HPDE6-E6E7 (cell line): ENCODE results near the gene MPDZ.
A peak's percentile ranks its signal among the peaks of the same experiment; 100 is the strongest.

Experiments
- DNase-seq: peaks from one replicate; pipeline ENCODE4 v3.0.0; 2011; ENCODE audit warnings: missing footprints; ENCODE audit errors: extremely low spot score

MPDZ gene, protein sequence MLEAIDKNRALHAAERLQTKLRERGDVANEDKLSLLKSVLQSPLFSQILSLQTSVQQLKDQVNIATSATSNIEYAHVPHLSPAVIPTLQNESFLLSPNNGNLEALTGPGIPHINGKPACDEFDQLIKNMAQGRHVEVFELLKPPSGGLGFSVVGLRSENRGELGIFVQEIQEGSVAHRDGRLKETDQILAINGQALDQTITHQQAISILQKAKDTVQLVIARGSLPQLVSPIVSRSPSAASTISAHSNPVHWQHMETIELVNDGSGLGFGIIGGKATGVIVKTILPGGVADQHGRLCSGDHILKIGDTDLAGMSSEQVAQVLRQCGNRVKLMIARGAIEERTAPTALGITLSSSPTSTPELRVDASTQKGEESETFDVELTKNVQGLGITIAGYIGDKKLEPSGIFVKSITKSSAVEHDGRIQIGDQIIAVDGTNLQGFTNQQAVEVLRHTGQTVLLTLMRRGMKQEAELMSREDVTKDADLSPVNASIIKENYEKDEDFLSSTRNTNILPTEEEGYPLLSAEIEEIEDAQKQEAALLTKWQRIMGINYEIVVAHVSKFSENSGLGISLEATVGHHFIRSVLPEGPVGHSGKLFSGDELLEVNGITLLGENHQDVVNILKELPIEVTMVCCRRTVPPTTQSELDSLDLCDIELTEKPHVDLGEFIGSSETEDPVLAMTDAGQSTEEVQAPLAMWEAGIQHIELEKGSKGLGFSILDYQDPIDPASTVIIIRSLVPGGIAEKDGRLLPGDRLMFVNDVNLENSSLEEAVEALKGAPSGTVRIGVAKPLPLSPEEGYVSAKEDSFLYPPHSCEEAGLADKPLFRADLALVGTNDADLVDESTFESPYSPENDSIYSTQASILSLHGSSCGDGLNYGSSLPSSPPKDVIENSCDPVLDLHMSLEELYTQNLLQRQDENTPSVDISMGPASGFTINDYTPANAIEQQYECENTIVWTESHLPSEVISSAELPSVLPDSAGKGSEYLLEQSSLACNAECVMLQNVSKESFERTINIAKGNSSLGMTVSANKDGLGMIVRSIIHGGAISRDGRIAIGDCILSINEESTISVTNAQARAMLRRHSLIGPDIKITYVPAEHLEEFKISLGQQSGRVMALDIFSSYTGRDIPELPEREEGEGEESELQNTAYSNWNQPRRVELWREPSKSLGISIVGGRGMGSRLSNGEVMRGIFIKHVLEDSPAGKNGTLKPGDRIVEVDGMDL (N-terminal part only)

DNA sequence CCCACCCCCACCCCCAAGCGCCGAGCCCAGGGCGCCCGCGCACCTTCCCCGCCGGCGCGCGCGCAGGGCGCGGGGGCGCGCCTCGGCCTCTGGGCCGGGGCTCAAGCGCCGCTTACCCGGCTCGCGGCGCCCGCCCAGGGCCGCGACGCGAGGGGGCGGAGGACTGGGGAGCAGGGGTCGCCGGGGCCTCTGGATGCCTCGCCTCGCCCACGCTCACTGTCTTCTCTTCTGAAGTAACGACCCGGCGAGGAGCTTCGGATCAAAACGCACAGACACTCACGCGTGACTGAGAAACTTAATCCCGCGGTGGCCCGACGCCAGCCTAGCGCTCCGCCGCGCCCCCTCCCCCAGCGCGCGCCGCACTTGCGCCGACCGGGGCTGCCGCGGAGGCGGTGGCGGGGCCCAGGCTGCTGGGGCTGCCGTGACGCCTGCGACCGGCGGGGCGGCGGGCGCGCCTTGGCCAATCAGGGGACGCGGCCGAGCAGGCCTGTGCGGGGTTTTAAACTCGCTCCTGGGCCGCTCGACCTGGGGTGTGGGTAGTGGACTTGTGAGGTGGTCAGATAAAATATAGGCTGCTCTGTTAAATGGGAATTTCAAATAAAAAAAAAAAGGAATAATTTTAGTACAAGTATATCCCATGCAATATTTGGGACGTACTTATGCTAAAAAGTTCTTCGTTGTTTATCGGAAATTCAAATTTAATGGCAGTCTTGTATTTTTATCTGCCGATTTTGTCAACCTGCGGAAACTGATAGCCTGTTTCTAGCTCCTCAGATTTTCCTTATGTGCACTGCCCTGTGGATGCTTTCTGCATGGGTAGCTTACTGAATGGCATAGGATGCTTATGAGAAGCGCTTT lies at the start of gene MPDZ:
TSS of gene MPDZ (minus strand) at position 409 of the 858 bp plus-strand sequence. CDS start 29,377 bp downstream, outside the sequence.
- DNase-seq = peak; percentile 58

DNA sequence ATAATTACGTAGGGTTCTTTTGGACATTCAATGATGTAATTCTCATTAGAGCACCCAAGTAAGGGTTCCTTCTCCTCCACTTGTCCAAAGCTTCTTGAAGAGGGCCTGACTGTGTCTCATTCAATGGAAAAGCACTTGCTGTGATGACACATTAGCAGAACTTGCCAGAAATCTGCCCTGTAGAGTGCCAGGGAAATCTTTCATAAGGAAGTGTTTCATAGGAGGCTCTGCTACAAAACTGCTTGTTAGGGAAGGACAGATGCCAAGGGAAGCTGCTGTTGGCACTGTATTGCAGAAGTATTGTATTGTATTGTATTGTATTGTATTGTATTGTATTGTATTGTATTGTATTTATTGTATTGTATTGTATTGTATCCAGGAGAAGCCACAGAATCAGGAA lies 45.5 kb upstream of the MPDZ start:
- no peak for DNase-seq

DNA sequence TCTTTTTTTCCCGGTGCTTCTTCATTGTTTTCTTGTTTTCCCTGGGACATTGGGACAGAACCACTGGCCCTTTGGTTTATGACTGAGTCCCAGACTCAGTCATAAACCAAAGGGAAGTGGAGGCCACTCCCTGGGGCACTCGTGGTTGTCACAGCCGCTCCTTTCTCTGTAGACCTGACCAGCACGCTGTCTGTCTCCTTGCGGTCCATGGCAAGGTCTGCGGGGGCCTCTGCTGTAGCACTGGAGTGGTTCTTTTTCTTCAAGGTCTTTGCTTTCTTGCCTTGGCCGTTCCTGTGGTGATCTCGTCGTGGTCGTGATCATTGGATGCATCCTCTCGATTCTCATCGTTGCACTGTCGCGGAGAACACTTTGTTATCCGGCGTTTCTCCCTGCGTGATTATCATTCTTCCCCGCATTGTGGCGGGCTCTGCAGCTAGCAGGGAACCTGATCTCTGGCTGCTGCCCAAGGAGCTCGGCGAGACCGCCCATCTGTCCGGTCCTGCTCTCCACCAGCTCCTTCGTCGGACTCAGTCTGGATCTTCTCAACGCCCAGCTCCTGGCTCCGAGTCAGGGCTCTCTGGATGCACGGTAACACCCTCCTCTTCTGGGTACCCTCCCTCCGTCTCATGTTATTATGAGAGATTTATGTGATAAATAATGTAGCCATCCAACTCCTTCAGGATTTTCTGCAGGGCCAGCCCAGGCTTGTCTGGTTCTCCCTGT lies 43.5 kb upstream of the MPDZ start:
- DNase-seq = no peak

DNA sequence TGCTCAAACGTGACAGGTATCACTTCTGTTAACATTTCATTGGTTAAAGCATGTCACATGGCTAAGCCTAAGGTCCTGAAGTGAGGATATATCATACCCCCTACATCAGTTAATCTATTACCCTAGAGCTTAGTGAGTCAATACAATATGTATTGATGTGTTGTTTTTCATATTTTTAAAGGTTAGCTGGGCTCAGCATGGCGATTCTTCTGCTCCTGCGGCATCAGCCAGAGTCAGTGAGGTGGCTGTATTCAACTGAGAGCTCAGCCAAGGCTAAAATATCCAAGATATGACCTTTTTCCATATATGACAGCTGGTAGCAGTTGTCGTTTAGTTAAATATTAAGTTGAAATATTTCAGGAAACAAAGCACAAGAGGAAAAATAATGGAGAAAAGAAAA lies 38.5 kb upstream of the MPDZ start:
- no peak for DNase-seq

DNA sequence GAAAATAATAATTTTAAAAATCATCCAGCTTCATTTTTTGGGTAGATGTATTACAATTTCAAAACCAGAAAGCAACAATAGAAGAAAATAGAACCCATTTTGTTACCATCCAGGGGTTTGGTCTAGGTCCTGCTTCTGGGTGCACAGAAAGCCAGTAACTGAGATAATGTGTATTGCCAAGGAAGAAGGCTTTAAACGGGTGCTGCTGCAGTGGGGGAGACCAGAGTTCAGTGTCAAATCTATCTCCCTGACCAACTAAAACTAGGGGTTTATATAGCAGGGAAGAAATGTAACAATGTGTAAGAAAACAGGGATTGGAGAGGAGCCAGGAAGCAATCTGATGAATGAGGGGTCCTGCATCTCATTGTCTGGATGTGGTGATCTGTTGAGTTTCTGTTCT lies 17.5 kb upstream of the MPDZ start:
- DNase-seq = no peak

DNA sequence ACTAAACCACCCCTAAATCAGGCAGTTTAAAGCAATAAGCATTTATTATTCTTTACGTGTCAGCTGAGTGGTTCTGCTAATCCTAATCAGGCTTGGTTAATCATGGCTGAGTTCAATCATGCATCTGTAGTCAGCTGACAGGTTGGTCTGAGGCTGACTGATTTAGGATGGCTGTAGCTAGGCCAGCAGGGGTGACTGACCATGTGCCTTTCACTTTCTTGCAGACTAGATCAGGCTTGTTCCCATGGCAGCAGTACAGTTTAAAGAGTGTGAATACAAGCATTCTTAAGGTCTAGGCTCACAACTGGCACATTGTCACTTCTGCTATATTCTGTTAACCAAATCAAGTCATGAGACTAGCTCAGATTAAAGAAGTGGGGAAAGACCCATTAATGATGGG lies 16.1 kb upstream of the MPDZ start:
- DNase-seq = no peak

DNA sequence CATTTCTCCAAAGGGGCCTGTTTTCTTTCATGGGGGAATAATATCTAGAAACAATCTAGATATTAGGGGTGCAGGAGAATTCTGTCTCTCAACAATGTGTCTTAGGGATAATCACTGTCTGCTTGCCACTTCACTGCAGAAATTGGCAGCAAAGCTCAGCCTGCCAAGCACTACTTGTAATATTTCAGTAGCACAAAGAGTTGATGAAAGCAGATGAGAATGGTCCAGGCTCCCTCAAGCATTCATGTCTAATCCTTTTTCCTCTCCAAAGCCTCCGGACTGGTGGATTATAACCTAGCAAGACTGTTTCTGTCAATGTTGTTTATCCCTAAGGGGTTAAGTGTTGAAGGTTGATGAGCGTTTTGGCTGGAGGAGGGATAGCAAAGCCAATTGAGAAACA lies 13.3 kb upstream of the MPDZ start:
- DNase-seq = no peak

DNA sequence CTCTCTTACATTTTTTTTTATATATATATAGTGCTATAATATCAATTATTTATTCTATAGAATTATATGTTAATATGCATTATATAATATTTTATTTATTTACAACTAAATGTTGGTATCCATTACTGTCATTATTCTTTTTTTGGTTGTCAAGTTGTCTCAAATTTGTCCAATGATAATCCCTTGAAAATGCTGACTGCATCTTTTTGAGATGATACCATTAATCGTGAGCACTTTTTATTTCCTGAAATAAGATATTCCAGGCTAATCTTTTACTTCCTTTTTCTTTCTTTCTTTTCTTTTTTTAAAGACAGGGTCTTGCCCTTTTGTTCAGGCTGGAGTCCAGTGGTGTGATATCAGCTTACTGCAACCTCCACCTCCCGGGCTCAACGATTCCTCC lies 12.7 kb upstream of the MPDZ start:
- DNase-seq = no peak

DNA sequence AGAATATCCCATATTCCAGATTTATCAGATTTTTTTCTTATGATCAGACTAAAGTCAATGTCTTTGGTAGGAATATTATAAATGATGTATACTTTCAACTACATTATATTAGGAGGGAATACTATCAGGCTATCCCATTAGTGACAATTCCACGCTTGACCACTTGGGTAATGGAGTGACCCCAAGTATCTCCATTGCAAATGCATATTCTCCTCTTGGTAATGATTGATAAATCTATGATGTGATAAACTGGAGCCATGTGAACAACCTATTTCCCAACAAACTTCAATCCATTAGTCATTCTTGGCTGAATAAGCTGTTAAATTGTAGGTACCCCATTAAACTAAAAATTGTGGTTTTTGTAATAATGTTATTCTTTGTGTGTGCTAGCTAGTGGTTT lies 12.2 kb upstream of the MPDZ start:
- DNase-seq = no peak

DNA sequence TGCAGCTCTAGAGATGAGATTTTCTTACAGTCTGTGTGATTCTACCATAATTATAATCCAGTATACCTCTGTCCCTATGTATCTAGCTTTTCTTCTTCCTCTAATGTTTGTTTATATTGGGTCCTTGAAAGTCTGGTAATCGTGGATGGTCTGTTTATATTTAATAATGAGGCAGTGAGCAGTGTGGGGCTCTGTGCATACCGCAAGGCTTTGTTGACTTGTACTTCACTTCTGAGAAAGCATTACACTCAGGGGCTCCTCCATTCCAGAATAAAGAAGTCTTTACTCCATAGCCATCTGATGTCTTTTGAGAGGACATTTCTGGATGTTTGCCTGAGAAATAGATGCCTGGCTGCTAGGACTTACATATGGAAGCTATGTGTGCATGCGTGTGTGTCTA lies 4.5 kb upstream of the MPDZ start:
- no peak for DNase-seq

DNA sequence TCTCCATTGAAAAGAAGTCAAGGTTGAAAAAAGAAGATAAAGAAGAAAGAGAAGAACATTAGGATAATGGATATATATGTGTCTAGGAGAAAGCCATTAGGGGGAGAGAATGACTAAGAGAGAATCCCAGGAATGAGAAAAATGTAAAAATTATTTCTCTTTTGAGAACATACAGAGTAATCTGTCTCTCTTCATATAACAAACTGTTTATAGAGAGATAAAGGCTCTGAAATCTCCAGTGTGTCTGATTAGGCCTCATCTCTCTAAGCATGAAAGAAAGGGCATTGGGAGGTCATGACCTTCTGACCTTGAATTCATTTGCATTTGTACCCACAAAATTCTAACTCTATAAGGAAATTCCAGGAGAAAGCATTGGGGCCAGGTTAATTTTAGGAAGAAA lies 3.5 kb upstream of the MPDZ start:
- DNase-seq = no peak

DNA sequence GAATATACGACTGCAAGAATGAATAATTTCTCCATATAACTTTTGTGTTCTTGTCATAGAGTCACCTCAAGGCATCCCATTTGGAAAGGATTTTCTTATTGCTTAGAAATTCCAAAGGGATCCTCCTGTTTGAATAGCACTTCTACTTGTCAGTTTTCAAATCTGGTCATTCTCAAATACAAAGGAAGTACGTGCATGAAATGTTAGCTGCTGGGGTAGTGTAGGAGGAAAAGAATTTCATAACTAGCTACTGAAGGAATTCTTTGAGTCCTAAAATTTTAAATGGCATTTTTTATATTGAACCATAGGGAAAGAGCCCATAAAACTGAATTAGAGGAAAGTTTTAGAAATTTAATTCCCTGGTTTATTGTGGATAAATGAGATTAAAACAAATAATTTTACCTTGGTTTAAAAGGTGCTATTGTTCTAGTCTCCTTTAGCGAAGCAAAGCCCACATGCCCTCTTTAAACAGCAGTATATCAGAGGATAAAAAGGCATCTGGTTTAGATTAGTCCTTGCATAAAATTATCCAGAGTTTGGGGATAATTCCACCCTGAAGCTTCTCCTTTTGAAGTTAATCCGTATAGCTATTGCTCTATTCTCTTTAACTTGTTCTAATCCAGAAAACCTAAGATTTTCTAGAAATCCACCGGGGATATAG lies 2.0 kb upstream of the MPDZ start:
- DNase-seq = no peak

DNA sequence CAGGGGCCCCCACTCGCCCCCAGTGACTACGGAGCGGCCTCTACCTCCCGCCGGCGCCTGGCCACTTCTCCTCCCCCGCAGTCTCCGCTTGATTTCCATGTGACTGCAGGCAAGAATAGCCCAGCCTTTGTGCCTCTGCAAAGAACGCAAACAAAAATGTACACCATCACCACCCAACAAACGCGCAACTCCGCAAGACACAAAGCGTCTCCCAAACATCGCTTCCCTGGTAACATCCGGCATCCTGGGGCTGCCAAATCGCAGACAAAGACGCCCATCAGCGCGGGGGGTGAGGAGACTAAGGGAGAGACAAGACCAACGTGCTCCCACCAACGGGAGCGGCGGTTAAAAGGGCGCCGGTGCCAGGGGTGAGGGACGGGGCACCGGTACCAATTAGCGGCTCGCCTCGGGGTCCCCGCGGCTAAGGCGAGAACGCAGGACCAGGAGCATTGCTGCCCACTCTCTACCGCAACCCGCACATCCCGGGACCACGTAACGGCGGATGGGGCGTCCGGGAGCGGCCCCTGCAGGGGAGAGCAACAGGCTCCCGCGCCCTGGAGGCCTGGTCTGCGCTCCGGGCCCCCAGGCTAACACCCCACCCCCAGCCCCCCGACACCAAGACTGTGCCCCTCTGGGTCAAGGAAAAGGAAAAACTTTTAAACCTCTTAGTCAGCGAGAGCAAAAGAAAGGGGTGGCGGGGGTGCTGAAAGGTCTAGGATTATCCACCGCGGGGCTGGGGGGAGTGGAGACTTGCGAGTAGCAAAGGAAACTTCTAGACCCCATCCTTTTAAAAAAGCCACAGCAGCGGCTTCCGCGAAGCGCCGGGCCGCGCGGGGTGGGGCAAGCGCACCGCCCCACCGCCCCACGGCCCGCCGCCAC lies 885 bp downstream of the MPDZ start:
- peak; percentile 14 for DNase-seq

DNA sequence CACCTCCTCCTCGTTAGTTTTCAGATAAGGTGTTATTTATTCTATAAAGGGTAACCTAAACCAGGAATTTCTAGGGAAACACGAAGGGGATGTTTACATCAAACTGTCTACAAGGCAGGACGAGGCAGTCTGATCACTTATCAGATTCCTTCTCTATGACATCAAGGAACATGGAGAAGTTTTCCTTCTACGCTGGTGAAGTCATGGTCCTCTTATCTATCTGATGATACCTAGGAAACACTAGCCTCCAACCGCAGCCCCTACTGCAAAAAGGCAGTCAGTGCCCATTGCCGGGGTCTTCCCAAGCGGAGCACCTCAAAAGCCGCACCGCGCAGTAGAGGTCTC lies 1.5 kb downstream of the MPDZ start:
- DNase-seq = no peak

DNA sequence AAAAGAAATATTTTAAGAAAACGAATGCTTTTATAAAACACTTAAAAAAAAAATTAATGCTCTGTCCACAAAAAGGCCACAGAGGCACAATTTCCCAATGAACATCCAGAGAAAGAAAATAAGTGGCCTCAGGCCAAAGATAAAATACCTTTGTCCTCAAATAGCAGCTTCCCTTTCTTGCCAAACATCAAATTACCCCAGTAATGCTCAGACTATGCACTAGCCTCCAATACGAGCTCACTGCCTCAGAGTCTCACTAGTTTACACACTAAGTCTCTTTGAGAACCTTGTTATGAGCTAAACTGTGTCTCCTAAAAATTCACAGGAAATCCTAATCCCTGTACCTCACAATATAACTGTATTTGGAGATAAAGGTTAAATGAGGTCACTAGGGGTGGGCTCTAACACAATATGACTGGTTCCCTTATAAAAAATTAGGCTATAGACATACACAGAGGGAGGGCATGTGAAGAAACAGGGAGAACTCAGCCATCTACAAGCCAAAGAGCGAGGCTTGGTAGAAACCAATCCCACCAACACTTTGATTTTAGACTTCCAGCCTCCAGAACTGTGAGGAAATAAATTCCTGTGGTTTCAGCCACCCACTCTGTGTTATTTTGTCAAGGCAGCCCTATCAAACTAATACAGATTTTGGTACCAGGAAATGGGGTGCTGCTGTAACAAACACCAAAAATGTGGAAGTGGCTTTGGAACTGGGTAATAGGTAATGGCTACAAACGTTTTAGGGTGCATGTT lies 4.4 kb downstream of the MPDZ start:
- DNase-seq = no peak

DNA sequence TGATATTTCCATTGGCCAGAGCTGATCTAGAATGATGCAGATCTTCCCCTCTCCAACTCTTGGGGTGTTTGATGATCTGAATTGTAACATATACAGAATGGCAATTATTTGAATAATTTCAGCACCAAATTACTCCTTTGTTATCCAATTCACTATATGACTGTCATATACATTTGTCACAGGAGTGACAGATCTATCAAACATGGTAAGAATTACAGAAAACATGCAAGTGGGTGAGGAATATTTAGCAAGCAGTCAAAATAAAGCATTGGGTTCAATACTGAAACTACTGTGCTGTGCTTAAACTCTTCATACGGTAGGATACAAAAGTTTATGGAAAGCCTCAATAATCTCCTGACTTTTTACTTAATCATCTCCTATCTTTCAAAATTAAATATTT lies 8.8 kb downstream of the MPDZ start:
- DNase-seq = no peak

DNA sequence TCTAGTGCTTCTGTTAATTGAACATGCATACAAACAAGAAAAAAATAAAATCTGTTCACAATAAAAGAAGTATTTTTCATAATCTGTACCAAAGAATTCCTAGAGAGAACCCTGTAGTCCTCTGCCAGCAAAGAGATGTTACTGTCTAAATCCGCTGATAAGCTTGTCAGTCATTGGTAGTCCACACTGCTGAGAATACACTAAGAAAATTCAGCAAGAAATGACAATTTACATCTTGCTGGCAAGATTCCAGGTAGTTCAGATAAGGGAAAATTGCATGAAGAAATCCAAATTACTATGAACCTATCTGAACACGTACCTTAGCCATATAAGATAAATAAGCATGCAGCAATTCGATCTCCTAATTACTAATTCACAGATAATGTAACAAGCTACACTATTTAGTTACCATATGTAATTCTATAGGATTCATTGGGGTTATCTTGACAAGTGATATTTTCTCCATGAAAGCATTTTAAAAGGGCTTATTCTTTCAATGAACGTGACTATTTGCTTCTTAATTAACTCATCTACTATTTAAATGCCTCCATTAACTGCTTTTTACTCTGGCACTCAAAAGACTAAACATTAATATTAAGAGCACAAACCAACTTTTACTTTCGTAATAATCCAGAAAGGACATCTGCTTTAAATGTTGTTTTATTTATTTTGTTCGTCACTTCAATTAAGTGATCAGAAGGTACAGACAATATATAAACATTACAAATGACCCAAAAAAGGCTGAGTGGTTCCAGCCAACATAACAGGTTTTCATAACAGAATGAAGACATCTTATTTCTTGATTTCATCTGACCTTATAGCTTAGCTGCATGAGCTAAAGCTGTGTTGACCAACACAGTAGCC lies 9.7 kb downstream of the MPDZ start:
- DNase-seq = no peak

DNA sequence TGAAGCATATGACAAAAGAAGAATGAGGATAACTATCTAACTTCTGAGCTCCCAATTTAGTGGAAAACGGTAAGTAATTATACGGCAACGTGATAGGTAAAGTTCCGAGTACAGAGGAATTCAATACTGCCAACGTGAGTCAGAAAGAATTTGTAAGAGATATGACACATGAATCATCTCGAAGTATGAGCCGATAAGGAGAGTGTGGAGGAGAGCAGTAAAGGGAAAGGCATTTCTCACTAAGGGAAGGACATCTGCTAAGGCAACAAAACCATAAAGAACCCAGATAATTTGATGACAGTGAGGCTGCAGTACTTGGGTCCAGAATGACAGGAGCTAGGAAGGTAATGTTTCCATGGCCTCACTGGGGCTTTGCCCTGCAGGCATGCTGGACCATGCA lies 11.0 kb downstream of the MPDZ start:
- peak; percentile 48 for DNase-seq
